GM18873 (cell line): Measurements from ENCODE around the gene FAM9A.
"Not testable (repeated sequence)": the region's sequence is repeated elsewhere in the genome, so short reads cannot be mapped to it uniquely, and the experiment has no call there.

Experiments
- ATAC-seq: cut with Tn5 transposase; IDR thresholded peaks from one replicate; pipeline ENCODE4 v1.9.1; 2021; ENCODE audit warnings: mild to moderate bottlenecking, moderate library complexity, moderate number of reproducible peaks; ENCODE audit not compliant: unreplicated experiment, low FRiP score

The FAM9A gene

DNA sequence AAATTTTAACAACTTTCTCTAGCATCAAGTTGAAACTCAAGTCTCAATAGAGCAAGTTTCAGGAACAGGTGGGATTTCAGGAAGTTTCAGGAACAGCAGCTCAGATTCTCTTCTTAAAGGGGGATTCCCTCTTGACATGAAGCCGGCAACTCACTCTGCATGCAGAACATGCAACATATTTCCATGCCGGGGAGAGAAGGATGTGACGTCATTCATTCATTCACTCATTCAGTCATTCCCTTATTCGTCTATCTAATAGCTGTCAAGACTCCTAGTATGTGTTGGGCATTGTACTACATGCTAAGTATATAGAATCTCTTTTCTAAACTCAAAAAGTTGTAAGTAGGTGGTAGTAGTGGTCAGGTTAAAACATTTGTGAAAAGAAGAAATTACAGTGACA is 4.8 kb upstream of the FAM9A start:
- ATAC-seq: no peak

DNA sequence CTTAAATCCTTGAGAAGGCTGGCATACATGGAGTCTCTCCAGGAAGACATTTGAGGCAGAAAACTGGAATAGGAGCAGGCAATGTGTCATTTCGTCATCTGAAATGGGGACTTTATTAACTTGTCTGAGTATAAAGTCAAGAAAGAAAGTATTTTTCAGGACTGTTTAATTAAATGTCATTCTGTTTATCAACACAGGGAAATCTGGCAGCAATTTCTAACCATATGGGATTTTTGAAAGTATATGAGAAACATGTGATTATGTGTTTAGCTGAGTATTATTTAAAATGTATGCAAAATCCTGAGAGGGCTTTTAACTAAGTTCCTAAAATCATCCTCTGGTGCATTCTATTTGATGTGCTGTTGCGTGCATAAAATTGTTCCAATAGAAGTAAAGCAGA is 3.9 kb upstream of the FAM9A start:
- no peak for ATAC-seq

DNA sequence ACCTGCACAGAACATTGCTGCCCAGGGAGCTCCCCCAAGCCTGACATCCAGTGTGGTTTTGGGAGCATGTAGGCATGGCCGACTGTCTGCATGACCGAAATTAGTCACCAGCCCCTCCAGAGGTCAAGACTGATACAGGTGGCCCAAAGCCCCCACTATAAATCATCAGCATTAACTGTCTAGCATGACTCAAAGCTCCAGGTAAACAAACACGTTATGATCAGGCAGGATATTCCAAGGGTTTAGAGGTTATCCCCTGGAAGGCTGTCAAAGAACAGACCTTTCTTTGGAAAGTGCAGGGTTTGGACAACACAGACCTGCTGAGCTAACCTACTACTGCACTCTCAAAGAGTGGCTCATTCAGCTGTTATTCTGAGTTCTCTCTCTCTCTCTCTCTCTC is 2.1 kb upstream of the FAM9A start:
- ATAC-seq: no peak

DNA sequence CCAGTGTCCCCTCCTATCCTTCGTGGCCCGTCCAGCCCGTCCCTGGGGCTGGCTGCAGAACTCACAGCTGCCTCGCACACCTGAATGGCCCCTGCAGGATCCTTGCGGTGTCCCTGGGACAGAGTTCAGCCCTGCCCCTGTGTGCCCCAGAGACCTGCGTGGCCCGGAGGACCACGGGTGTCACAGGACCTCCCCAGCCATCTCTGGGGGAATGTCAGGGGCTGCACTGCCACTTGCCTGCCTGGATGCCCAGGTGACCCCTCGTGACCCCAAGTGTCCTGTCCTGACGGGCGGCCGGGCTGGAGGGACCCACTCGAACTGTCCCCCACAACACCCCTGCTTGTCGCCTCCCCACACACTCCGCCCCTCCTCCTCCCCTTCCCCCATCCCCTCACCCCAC is 832 bp downstream of the FAM9A start:
- not testable (repeated sequence) for ATAC-seq

DNA sequence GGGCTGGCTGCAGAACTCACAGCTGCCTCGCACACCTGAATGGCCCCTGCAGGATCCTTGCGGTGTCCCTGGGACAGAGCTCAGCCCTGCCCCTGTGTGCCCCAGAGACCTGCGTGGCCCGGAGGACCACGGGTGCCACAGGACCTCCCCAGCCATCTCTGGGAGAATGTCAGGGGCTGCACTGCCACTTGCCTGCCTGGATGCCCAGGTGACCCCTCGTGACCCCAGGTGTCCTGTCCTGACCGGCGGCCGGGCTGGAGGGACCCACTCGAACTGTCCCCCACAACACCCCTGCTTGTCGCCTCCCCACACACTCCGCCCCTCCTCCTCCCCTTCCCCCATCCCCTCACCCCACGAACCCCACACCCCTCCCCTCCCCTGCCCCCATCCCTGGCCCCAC is 1.9 kb downstream of the FAM9A start:
- not testable (repeated sequence) for ATAC-seq

DNA sequence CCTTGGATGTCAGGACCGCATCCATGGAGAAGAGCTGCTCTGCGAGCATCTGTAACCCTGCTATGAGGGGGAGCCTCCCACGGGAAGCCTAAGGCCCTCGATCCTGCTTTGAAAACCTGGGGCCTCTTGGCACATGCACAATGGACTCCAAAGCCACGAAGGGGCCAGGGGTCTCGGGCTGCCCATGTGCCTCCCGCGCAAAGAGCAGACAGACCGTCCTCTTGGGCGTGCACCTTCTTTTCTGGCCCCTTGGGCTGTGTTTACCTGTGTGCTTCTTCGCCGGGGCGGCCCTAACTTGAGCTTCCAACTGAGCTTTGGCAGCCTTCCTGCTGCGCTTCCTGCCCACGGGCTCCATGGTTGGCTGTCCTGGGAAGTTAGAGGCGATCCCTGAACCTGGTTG is 2.5 kb downstream of the FAM9A start:
- not testable (repeated sequence) for ATAC-seq

DNA sequence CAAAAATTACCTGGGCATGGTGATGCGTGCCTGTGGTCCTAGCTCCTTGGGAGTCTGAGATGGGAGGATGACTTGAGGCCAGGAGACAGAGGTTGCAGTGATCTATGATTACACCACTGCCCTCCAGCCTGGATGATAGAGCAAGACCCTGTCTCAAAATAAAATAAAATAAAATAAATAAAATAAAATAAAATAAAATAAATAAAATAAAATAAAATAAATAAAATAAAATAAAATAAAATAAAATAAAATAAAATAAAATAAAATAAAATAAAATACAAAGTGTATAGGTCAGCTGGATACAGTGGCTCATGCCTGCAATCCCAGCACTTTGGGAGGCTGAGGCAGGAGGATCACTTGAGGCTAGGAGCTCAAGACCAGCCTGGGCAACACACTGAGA is 14.1 kb downstream of the FAM9A start:
- not testable (repeated sequence) for ATAC-seq

DNA sequence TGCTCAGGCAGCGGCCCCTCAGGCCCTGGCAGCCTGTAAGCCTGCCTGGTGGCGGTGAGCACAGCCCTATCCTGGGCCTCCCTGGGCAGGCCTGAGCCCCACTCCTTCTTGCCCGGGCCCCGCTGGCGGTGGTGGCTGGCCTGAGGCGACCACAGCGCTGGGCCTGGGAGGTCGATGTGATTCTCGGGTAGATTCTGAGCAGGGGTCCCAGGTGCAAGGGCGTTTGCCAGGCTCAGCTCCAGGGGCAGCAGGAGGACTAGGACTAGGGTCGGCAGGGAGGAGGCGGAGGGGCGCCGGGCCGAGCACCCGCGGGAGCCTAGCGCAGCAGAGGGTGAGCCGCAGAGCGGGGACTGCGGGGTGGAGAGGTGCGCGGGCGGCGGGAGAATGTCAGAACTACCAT is 17.0 kb downstream of the FAM9A start:
- no peak for ATAC-seq

DNA sequence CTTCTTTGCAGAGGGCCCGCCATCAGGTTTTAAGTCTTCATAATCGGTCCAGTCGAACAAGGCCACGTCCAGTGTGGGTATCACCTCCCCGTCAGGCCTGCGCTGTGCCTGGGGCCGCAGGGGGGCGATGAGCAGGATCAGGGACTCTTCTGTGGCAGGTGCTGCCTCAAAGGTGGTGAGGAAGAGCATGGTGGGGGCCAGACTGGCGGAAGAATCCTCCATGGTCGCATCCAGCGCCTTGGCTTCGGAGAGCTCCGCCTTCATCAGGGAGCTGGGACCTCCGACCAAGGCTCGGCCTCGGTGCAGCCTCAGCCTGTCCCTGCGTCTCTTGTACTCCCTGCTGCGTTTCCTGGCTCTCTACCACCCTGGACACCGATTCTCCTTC is 17.5 kb downstream of the FAM9A start:
- no peak for ATAC-seq

DNA sequence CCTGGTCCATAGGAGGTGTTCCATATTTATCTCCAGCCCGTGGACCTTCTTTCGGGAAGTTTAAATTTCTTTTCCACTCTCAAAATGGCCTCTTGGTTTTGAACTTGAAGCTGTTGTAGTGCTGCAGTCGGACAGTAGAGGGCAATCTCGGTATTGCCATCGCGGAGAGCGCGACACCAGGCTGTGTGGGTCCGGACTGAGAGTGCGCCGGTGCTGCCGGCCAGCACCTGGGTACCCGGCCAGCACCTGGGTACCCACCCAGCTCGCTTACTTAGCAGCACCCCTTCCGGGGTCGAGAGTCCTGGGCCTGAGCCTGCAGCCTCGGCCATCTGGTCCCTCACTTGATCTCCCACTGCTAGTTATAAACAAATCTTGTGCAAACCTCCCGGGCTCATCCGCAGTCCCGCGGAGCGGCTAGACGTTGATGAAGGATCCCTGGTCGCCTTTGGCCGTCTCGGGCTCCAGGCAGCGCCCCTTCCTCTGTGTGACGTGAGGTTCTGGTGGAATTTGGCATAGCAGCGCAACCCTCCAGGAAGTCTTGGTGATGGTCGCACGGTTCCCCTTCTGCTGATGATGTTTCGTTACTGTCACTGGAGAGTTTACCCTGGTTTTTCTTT is 18.0 kb downstream of the FAM9A start:
- ATAC-seq: no peak

DNA sequence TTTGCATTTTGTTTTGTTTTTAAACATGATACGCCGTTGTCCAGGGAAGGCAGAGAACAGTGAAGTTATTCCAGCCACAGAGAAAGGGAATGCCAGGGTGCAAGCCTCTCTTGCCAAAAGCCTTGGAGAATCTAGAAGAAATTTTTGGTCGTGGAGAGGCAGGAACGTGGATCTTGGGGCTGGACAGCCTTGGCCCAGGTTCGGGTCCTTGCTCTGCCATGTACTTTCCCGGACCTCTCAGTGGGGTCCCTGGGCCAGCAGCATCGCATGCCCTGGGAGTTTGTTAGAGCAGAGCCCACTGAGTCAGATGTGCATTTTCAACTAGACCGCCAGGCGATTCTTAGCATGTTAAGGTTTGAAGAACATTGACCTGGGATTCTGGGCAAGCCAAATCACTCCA is 18.6 kb downstream of the FAM9A start:
- ATAC-seq: no peak

DNA sequence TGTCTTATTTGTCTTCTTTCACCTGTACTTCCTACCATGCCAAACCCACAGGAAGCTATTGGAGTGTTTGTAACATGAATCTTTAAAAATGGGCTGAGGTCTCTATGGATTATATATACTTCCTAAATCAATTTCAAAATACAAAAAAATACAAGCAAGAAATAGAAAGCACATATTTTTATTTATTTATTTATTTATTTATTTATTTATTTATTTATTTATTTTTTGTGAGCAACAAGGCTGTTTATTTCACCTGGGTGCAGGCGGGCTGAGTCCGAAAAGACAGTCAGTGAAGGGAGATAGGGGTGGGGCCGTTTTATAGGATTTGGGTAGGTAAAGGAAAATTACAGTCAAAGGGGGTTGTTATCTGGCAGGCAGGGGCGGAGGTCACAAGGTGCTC is 19.3 kb downstream of the FAM9A start:
- ATAC-seq: not testable (repeated sequence)

DNA sequence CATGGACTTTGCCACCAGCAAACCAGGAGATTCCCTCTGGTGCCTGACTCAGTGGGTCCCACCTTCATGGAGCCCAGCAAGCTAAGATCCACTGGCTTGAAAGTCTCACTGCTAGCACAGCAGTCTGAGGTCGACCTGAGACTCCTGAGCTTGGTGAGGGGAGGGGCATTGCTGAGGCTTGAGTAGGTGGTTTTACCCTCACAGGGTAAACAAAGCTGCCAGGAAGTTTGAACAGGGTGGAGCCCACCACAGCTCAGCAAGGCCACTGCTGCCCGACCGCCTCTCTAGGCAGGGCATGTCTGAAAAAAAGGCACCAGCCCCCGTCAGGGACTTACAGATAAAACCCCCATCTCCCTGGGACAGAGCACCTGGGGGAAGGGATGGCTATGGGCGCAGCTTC is 28.1 kb downstream of the FAM9A start:
- ATAC-seq: no peak

DNA sequence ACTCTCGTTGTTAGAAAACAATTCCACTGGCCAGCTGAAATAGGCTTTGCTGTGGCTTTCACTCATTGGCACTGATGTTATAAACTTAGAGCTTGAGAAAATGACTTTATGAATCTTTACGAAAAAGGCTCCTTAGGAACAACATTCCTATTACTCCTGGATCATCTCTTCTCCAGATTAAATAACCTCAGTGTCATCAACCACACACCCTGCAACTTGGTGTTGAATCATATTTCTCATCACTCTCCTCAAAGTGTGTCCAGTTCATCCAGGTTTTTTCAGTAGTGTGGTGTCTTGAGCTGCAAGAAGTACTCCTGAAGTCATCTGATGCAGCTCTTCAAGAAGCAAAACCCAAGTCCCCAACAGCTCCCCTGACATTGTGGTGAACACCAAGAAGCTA is 41.2 kb downstream of the FAM9A start:
- no peak for ATAC-seq

DNA sequence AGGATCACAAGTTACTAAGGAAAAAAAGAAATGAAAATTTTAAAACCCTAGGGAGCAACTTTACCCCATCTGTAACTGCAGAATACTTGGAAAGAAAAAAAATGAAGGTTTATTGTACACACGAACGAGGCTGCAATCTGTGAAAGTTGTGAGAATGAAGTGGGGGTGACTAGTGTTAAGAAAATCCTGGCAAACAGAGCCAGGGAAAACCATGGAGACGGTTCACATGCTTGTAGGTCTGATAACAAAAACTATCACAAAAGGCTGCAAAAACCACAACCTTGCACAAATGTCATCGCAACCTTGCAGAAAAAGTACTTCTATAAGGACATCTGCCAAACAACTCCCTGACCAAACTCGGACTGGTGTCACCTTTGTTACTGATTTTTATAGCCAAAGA is 42.5 kb downstream of the FAM9A start:
- not testable (repeated sequence) for ATAC-seq

DNA sequence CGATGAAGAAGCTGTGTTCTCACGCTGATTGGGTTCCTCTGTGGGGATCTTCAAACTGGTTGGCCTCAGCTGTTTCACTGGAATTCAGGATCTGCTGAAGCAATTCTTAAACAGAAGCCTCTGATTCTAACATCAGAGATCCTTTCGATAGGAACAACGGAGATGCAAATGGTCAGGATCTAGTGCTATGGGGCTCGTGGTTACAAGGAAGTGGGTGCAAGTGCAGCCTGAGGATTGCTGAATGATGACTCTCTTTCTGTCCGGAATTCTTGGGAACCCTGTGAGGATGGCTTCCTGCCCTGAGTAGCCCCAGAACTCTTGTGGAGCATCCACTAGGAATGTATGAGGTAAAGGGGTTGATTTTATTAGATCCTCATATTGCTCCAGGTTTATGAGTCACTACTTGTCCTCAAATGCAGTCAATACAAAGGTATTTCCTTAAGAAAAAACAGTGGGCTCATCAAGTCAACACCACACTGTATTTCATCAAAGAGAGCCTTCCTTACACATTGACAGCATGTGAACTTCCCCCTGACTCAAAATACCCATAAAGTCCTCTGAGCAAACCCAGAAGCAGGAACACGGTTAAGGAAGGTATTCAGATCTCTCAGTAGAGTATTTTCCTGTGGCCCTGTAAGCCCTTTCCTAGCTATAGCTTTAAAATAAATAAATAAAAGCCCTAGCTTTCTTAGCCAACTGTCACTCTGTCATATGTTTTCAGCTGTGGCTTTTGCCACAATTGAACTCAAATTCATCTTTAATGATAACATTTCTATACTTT is 43.4 kb downstream of the FAM9A start:
- not testable (repeated sequence) for ATAC-seq

DNA sequence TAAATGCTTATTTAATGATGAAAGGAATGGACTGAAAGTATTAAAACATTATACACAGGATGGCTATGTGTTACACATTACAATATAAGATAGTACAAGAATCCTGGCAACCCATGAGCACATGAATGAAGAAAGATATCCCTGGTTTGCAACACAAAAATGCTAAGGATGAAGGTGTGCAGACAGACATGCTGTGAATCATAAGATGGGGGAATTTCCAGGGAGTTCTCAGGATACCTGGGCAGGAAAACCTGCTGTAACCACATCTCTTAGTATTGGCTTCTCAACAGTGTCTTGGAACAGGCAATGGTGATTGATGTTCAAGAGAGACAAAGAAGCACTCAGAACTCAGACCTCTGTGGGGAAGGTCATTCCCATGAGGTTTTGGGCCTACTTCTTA is 45.4 kb downstream of the FAM9A start:
- ATAC-seq: no peak

DNA sequence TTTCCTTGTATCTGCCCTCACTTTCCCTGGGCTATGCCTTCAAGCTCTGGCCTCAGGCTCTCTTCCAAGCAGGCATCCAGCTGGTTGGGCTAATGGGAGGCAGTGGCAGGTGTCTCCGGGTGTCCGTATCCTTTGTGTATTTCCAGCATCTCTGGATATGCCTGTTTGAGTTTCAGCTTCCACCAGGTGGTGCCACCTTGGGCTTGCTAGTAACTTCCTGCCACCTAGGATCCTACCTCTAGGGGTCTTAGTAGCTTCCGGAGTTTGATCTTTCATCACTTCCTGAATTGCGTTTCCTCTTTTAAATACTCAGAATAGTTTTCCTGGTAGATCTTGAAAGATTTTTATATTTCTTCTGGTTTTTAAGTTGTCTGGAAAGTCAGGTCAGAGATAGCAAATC is 46.1 kb downstream of the FAM9A start:
- ATAC-seq: no peak

DNA sequence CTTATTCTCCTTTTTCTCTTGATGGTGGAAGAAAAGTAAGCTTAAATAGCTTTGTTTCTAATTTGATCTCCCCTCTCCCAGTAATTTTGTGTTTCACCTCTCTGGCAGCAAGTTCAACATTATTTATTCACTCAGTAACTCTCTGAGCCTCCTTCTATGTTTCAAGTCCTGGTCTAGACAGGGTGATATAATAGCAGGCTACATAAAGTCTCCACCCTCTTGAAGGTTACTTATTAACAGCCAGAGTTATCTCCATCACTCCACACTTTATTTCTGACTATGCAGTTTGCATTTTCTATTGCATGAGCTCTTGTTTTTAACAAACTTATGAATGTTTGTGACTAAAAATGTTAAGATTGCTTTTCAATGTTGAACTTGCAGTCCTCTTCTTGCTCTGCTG is 51.5 kb downstream of the FAM9A start:
- no peak for ATAC-seq

DNA sequence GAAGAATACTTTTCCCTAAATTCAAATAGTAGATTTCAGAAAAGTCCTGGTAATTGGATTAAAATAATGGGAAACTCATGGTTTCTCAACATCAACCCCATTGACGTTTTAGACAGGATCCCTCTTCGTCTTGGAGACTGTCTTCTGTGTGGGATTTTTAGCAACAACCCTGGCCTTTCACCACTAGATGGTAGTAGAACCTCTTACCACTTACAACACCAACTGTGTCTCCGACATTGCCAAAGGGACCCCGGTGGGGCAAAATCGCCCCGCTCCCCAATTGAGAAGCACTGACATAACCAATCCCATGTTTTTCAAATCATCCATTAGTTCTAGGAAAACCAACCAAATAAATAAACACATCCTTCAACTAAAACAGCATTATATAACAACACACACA is 52.3 kb downstream of the FAM9A start:
- ATAC-seq: no peak

DNA sequence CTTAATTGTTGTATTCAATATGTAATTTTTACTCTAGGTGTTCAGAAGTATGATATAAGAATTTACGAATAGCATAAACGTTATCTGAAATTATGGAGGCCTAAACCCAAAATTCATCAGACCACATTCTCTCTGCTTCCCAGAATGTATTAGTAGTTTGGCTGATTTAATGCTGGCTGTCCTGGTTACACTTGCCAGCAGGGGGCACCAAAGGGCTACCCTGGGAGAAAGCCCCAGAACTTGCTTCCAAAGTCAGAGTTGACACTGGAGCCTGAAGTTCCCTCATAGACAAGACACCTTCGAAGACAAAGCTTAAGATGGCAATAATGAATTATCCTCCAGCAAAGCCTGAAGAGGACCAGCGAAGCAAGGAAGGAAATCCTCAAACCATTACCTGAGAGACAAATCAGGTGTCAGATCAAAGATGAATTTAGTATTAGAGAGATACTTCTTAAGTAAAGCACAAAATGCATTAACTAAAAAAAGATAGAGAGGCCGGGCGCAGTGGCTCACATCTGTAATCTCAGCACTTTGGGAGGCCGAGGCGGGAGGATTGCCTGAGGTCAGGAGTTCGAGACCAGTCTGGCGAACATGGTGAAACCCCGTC is 58.0 kb downstream of the FAM9A start:
- ATAC-seq: no peak

DNA sequence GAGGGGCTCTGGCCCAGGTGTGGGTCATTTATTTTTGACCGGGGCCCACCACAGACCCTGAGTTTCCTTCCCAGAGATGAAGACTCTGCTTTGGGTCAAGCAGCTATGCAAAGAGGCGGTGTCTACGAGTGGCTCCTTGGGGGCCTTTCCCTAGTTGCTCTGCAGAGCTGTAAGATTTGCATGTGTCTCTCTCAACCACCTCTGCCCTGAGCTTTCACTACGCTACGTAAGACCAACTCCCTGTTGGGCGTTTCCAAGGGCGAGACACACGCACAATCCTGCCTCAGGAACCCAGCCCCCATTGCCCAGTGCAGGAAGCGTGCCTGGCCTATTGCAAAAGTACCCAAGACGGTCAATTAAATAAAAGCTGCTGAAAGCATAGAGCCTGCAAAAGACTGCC is 59.2 kb downstream of the FAM9A start:
- no peak for ATAC-seq
